Activated CD8-positive, alpha-beta memory T cell treated with anti-CD3 and anti-CD28 coated beads, Interleukin-2, amount 50 U/mL, for 48 hours (primary cell): ENCODE results near the gene KIF13A.

Source experiments
- DNase-seq: peaks from one replicate; pipeline ENCODE4 v3.0.0-alpha.2; 2020

The KIF13A gene

DNA sequence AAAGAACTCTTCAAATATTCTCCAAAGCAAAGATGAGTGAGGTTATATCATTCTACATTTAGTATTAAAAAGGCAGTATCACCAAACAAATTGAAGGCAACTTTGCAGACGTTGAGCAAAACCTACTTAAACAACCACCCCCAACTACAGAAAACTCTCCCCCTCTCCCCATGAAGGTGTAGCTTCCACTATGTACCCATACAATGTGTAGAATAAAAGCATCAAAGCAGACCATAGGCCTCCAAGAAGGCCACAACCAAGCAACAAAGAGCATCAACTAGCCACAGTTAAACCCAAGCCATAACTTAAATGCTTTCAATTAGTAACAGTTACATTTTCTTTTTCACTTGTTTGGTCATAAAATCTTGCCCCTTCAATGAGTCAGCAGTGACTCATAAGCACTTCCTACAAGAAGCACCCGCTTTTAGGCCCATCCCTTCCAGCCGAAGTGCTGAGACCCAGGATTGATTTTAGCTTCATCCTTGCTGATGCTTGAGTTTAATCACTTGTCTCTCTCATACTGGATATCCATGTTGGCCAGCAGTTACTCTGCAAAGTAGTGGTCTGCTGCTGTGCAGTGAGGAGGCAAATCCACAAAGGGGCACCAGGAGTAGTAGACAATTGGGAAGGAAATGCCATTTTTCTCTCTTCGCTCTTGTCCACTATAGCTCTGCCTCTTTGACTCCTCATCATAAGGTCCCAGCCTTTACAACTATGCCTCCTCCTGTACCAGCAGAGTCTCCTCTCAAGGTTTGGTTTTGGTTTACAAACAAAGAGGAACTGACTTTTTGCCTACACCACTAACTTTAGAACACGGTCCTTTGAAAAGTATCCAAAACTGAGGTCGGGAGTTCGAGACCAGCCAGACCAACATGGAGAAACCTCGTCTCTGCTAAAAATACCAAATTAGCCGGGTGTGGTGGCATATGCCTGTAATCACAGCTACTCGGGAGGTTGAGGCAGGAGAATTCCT is 272.3 kb downstream of the KIF13A start:
- peak; percentile 59 for DNase-seq

DNA sequence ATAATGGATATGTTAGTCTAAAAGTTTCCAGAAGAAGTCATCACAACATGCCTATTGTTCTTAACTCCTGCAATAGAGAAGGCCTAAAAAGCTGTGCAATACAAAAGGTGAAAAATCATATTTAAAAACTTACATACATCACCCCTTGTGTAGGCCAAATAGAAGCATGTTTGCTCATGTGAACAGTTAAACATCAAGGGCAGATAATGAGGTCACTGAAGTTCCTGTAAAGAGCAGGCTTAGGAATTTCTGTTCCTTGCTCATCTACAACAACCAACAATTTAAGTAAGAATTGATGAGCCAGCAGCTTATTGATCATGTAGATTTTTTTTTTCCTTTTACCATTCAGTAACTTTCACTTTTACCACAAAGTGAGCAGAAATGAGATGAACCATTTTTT is 273.3 kb downstream of the KIF13A start:
- no peak for DNase-seq

DNA sequence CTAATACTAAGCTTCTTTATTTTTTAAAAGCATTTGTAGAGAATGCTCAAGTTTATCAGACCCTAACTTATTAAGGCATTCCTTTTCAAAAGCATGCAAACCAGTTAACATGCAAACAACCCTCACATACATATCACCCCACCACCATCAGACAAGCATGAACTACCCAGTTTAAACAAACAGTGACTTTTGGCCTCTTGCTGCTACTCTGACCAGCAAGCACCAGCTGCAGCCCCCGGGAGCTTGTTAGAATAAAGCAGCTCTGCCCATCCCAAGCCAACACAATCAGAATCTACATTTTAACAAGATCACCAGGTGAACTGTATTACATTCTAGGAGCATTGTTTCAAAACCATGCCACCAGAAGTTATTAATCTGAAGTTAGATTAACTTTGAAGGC is 274.9 kb downstream of the KIF13A start:
- no peak for DNase-seq

DNA sequence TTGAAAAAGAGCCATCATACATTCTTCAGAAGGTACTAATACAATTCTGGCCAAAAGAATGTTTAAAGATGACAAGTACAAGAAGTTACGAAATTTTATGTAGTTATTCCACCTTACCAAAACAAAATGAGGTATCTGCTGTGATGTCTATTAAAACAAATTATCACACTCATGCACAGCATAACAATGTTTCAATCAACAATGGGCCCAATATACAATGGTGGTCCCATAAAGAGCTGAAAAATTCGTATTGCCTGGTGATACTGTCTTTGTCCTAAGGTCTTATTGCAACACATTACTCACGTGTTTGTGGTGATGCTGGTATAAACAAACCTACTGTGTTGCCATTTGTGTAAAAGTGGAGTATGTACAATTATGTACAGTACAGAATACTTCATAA is 277.1 kb downstream of the KIF13A start:
- no peak for DNase-seq

DNA sequence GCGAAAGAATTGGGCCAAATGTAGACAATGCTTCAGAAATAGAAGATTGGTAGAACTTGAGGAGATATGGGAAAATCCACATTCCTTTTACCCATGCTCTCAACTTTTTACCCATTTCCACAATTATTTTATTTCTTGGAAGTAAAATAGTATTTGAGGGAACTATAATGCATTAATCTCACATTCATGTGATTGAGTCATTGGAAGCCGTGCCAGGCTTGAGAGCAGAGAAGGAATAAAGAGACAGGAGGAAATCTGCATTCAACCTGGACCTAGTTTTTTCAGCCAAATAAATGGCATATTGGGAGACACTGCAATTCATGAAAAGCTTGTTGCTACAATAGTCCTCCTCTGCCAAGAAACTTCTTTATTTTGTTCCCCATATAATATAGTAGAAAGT is 278.0 kb downstream of the KIF13A start:
- no peak for DNase-seq
